AG04450 (cell line): ENCODE measurements around the gene HOXA10. TPM values are rescaled to one million over a fixed set of nuclear protein-coding genes. Genes with fewer than 3 reads are reported as not detected.

Source experiments
- CTCF ChIA-PET: fragments of 300-600, 350-600 bp; formaldehyde crosslinking; extraction: SDS; loops from one replicate; lab custom pipeline; 2022; ENCODE audit warnings: antibody characterized with exemption, inconsistent platforms; lab: Charles Lee
- POLR2A ChIA-PET: fragments of 350-600 bp; formaldehyde crosslinking; extraction: SDS; loops from one replicate; lab custom pipeline; 2021; ENCODE audit warnings: antibody characterized with exemption, inconsistent platforms; lab: Yijun Ruan, JAX
- DNase-seq: peaks from one replicate; pipeline ENCODE4 v3.0.0-alpha.2; 2011; ENCODE audit warnings: low read depth, low spot score
- H3K27ac ChIP-seq: one replicate; pipeline ENCODE4 v1.5.1; 2012; ENCODE audit warnings: low read depth, low read length, control low read depth
- H3K27me3 ChIP-seq: one replicate; pipeline ENCODE4 v1.6.0; 2012; ENCODE audit warnings: low read length; ENCODE audit not compliant: control insufficient read depth, insufficient read depth
- H3K4me3 ChIP-seq: 2 replicates; pipeline ENCODE4 v1.5.1; 2011; ENCODE audit warnings: mild to moderate bottlenecking, low read depth, low read length, control low read depth
- H3K9me3 ChIP-seq: 2 replicates; pipeline ENCODE4 v1.5.1; 2012; ENCODE audit warnings: low read length; ENCODE audit not compliant: control insufficient read depth, insufficient read depth
- polyA plus RNA-seq: library from polyadenylated mRNA; depleted of rRNA; stranded (reverse); fragments of >200 nt; gene quantifications from 2 replicates; pipeline ENCODE4 v1.2.3, GENCODE V29; 2011
- TF ChIP-seq, protein P1 (sequence below): IDR thresholded peaks from 2 replicates; pipeline ENCODE4 v1.5.1; 2011; ENCODE audit warnings: low read depth, low read length, control low read depth, inconsistent platforms

HOXA10 gene
- polyA plus RNA-seq, 1 experiment = 0.47 TPM

DNA sequence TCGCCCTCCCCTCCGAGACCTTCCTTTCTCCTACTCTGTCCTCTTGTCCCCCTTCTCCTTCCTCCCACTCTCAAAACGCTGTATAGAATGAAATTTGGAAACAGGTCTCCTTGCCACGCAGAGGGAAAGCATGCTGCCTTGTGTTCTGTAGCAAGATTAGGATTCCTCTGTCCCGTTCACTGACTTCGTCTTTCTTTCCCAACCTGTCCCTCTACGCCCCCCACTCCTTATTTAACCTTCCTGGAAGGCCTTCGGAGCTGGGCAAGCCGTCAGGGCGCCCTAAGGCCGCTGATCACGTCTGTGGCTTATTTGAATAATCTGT lies 10.1 kb downstream of the HOXA10 start:
- peaks cover 57% of the 10 kb centered on the region for H3K27me3 ChIP-seq
- DNase-seq = no peak
- peaks cover 26% of the 10 kb centered on the region; the same call in 1 of the 2 replicates for H3K9me3 ChIP-seq
- TF ChIP-seq, protein P1, sequence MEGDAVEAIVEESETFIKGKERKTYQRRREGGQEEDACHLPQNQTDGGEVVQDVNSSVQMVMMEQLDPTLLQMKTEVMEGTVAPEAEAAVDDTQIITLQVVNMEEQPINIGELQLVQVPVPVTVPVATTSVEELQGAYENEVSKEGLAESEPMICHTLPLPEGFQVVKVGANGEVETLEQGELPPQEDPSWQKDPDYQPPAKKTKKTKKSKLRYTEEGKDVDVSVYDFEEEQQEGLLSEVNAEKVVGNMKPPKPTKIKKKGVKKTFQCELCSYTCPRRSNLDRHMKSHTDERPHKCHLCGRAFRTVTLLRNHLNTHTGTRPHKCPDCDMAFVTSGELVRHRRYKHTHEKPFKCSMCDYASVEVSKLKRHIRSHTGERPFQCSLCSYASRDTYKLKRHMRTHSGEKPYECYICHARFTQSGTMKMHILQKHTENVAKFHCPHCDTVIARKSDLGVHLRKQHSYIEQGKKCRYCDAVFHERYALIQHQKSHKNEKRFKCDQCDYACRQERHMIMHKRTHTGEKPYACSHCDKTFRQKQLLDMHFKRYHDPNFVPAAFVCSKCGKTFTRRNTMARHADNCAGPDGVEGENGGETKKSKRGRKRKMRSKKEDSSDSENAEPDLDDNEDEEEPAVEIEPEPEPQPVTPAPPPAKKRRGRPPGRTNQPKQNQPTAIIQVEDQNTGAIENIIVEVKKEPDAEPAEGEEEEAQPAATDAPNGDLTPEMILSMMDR = no peak
- peak overlapping the region; percentile 58 for H3K4me3 ChIP-seq
- ChIA-PET CTCF (interaction anchor here (3.7 to 3.8 kb wide), 2 partner anchors 483 to 793 kb away, joined by 30 to 171 read pairs; no protein-coding TSS in a partner anchor), POLR2A (no interaction called here)
- no peak overlapping the region for H3K27ac ChIP-seq

DNA sequence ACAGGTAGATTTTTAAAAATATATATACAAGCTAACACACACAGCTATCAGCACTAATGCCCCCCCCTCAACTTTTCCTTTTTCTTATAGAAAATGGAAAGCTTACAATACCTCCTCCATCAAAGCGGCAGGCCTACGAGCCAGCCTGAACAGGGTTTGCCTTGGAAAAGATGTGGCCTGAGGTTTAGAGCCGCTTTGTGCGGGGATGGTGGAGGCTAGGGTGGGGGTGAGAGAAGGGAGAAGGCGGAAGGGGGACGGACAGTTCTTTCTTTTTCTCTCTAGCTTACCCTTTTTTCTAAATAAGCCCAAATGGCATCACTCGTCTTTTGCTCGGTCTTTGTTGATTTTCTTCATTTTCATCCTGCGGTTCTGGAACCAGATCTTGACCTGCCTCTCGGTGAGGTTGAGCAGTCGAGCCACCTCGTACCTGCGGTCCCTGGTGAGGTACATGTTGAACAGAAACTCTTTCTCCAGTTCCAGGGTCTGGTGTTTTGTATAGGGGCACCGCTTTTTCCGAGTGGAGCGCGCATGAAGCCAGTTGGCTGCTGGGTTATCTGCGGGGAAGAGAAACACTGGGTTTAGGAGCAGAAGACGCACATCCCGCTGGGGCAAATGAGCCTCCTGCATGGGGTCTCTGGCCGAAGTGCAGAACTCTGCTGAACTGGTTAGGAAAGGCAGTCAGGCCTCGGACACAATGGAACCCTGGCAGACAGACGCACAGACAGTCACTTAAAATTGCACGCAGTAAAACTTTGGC lies 10.7 kb downstream of the HOXA10 start:
- ChIA-PET CTCF (interaction anchor here (0.6 to 3.8 kb wide), 9 partner anchors 10 to 1270 kb away, joined by 3 to 171 read pairs (median 21); no protein-coding TSS in a partner anchor), POLR2A (no interaction called here)
- no peak for DNase-seq
- peaks cover 25% of the 10 kb centered on the region; the same call in 1 of the 2 replicates for H3K9me3 ChIP-seq
- TF ChIP-seq, protein P1 = no peak
- H3K4me3 ChIP-seq = no peak overlapping the region
- no peak overlapping the region for H3K27ac ChIP-seq
- H3K27me3 ChIP-seq = peaks cover 52% of the 10 kb centered on the region

DNA sequence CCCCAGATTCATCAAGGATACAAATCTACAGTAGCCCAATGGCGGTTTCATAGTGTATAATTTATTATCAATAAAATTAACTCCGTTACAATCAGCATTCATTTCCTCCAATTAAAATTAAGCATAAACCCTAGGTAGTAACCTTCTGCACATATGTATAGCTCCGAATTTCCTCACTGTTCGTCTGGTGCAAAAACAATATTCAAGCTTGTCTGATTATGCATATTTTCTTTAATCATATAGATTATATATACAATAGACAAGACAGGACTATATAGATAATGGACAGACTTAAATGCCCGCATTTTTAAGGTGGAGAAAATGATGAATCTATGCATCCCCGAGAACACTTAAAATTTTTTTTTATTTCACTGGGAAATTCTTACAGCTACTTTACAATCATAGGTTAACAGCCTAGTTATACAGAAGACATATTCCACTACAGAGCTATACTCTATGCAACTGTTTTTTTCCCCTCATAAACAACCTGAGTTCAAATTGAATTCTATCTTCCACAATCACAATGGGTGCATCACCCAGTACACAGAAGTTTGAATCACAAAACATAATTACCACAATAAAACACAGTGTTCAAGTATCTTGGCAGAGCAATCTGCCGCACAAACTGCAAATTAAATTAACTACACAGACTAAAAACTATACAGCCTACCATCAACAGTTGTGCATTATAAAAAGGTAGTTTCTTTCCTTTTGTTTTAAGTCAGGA lies 11.4 kb downstream of the HOXA10 start:
- DNase-seq = no peak
- CTCF ChIA-PET = interaction anchor here (0.6 to 3.8 kb wide), 10 partner anchors 10 to 1269 kb away, joined by 3 to 171 read pairs (median 20); no protein-coding TSS in a partner anchor
- POLR2A ChIA-PET = no interaction called here
- Histone ChIP-seq H3K27me3 (peaks cover 44% of the 10 kb centered on the region), H3K27ac (no peak overlapping the region), H3K9me3 (peaks cover 27% of the 10 kb centered on the region; the same call in 1 of the 2 replicates), H3K4me3 (no peak overlapping the region)
- TF ChIP-seq, protein P1 = no peak

DNA sequence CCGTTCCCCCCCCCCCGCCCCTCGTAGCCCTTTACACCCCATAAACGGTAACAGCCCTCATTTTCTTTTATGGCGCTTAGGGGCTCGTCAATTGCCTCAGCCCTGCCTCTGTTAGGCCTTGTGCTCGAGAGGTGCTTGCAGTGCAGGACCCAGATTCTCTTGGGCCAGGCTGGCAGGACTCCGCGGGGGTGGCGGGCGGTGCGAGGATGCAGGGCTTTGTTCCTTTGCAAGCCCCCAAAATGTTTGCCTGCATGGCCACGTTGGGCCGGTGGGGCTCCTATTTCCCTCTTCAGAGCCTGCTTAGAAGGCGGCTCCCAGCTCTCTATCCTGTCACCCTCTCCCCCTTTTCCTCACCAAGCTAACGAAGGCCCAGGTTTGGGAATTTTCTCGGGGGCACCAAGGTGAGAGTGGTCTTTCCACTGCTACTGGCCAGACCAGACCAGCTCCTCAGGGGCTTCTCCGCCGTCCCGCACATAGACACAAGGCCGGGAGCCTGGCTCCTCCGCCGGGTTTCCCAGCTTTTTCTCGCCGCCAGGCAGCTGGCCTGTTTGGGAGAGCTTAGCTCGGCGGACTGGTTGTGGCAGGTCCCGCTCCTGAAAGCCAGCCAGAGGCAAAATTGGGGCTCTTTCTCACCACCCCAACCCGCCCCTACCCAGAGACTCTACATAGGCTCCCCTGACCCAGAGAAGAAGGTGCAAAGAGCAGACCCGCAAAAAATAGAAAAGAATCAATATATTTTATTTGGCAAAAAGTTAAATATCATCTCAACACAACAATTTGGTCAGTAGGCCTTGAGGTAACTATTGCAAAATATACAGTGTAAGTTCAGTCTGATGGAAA lies 12.2 kb downstream of the HOXA10 start:
- Histone ChIP-seq H3K27me3 (peaks cover 36% of the 10 kb centered on the region), H3K9me3 (peaks cover 29% of the 10 kb centered on the region; the same call in 1 of the 2 replicates), H3K4me3 (no peak overlapping the region), H3K27ac (no peak overlapping the region)
- no peak for DNase-seq
- CTCF ChIA-PET = interaction anchor here (0.7 to 3.8 kb wide), 23 partner anchors 9 to 1268 kb away, joined by 3 to 171 read pairs (median 8); partner anchors contain the start of genes HOXA3, HOXA5 and SKAP2
- TF ChIP-seq, protein P1 = no peak
- POLR2A ChIA-PET = interaction anchor here (1.3 kb wide), 1 partner anchor 792 kb away, joined by 3 read pairs; no protein-coding TSS in a partner anchor
